Breast epithelium (tissue), 4 donors: Measurements from ENCODE around the gene DHRS1. TPM values are rescaled to one million over a fixed set of nuclear protein-coding genes. Genes with fewer than 3 reads are reported as not detected.

Experiments
- DNase-seq, 2 donors: peaks; one replicate each; pipeline ENCODE4 v3.0.0-alpha.2; 2019; ENCODE audit warnings: low spot score in 2 of 2
- H3K27ac ChIP-seq, 2 donors: fragments of 200-600 bp; sonication (generic) in 1 of 2; one replicate each; pipeline ENCODE4 v1.5.1; 2016 to 2019; ENCODE audit warnings: mild to moderate bottlenecking in 1 of 2
- H3K27me3 ChIP-seq, 2 donors: fragments of 200-600 bp; sonication (generic) in 1 of 2; one replicate each; pipeline versions ENCODE4 v1.5.1 to v1.6.0; 2017 to 2019; ENCODE audit warnings: control low read depth in 1 of 2, mild to moderate bottlenecking in 1 of 2
- H3K36me3 ChIP-seq: fragments of 200-600 bp; one replicate; pipeline ENCODE4 v1.5.1; 2019
- H3K4me1 ChIP-seq, 2 donors: fragments of 200-600 bp; sonication (generic); one replicate each; pipeline ENCODE4 v1.5.1; 2016 to 2019; ENCODE audit warnings: control low read depth in 1 of 2
- H3K4me3 ChIP-seq, 3 donors: fragments of 200-600 bp; sonication (generic); 1 replicate in 2 of 3; 2 replicates in 1 of 3; pipeline ENCODE4 v1.5.1; 2016 to 2019; ENCODE audit warnings: mild to moderate bottlenecking in 3 of 3, moderate library complexity in 2 of 3
- H3K9me3 ChIP-seq, 2 donors: fragments of 200-600 bp; sonication (generic) in 1 of 2; one replicate each; pipeline ENCODE4 v1.5.1; 2016 to 2019; ENCODE audit warnings: control low read depth in 1 of 2
- POLR2A ChIP-seq: fragments of 450-650 bp; IDR thresholded peaks from one replicate; pipeline ENCODE4 v1.6.1; 2016; ENCODE audit warnings: antibody characterized with exemption, mild to moderate bottlenecking, moderate library complexity
- POLR2AphosphoS5 ChIP-seq, 3 donors: sonication (generic); formaldehyde crosslinking; IDR thresholded peaks; one replicate each; pipeline ENCODE4 v1.6.1; 2017; ENCODE audit warnings: antibody characterized with exemption in 3 of 3
- intact Hi-C: fragments of 100-400 bp; cut with DNase I; formaldehyde crosslinking; loops from one replicate; pipeline ENCODE4 v1.15.1; 2023; ENCODE audit warnings: low total_unique reads
- total RNA-seq, 3 donors: library from RNA; depleted of rRNA; stranded (reverse); fragments of >200 nt; gene quantifications; one replicate each; pipeline ENCODE4 v1.1.0, GENCODE V29; 2016
- TF ChIP-seq, protein P1 (sequence below), 3 donors: fragments of 450-650 bp; IDR thresholded peaks; one replicate each; pipeline ENCODE4 v1.5.1; 2016 to 2017; ENCODE audit warnings: antibody characterized with exemption in 3 of 3, mild to moderate bottlenecking in 3 of 3, moderate library complexity in 3 of 3

DHRS1 gene
- total RNA-seq, 3 donors from 2014 or later: 21.9 to 45.7 (median 32.1) TPM

DNA sequence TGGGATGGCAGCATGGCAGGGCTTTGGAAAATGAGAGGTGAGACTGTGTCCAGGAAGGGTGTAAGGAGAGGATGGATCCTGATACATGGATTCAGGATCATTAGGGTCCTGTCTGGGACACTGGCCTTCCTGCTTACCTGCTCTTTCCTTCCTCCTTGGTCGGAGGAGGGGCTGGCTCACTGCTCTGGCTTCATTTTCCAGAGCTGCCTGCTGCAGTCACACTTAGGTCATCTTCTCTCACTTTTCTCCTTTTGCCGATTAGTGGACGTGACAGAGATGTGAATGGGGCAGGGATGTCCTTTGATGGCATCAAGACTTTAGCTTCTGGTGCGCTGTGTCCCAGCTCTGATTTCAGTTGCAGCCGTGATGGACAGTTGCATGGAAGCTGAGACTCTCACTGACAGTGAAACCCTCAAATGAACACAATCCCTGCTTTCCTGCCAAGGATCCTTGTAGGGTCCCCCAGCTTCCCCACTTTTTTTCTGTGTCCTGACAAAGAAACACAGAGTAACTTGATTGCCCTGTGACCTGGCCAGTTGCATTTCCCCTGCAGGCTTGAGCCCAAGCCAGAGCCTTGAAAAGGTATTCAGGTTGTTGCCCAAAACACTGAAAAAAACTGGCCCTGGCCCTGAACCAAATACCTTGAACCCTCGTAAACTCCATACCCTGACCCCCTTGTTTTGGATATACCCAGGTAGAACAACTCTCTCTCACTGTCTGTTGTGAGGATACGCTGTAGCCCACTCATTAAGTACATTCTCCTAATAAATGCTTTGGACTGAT is 9.0 kb upstream of the DHRS1 start:
- peak overlapping the region; percentile 19 to 90 for H3K27ac ChIP-seq
- H3K27me3 ChIP-seq: no peaks in the 10 kb centered on the region
- intact Hi-C loops: loop anchor here (10.0 kb wide), 1 partner anchor 64 kb away; the partner anchor contains the start of gene TINF2
- no peaks in the 10 kb centered on the region for H3K9me3 ChIP-seq
- H3K4me1 ChIP-seq: peaks cover 12 to 19% of the 10 kb centered on the region in 2 donors
- no peak overlapping the region for H3K4me3 ChIP-seq
- H3K36me3 ChIP-seq: peaks cover 13% of the 10 kb centered on the region
- TF ChIP-seq, protein P1, sequence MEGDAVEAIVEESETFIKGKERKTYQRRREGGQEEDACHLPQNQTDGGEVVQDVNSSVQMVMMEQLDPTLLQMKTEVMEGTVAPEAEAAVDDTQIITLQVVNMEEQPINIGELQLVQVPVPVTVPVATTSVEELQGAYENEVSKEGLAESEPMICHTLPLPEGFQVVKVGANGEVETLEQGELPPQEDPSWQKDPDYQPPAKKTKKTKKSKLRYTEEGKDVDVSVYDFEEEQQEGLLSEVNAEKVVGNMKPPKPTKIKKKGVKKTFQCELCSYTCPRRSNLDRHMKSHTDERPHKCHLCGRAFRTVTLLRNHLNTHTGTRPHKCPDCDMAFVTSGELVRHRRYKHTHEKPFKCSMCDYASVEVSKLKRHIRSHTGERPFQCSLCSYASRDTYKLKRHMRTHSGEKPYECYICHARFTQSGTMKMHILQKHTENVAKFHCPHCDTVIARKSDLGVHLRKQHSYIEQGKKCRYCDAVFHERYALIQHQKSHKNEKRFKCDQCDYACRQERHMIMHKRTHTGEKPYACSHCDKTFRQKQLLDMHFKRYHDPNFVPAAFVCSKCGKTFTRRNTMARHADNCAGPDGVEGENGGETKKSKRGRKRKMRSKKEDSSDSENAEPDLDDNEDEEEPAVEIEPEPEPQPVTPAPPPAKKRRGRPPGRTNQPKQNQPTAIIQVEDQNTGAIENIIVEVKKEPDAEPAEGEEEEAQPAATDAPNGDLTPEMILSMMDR (IDR thresholded peaks at IDR 0.05): peak in 1 of 3 donors; percentile 1
- TF ChIP-seq POLR2A: no peak
- no peak for DNase-seq

DNA sequence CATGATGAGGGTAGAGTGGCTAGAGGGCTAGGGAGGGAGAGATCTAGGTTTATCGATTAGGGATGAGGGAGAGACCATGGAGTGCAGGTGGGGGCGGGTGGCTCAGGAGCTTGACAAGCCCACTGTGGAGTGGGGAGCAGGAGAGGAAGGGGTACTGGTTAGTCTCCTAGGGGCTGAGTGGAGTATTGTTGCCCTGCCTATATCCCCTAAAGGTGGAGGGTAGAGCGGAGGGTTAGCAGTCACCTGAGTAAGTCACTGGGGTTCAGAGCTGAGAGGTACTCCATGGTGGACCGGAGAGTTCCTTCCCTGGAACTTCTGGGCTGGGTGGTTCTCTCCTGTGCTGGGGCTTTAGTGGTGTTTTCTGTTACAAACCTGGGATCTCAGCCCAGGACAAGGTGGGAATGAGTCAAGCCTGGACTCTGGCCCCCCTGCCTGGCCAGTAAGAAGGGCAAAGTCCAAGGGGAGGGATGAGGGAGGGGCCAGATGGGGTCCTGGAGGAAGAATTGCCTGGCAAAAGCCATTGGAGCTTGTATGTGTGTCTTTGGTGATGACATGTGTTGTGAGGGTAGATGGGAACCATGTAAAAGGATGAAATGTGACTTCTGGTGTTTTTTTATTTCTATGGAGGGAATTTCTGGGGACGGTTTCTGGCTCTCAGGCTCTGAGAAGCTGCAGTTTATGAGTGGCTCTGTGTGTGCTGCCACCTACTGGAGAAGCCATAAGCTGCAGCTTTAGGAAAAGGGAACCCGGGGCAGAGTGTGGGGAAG is 8.2 kb upstream of the DHRS1 start, which contains the start of gene CIDEB:
Gene CIDEB, minus strand, starts transcription at position 403 of the 767 bp plus-strand sequence. Its CDS starts 119 bp downstream, at position 284.
- Histone ChIP-seq H3K4me1 (peaks cover 12 to 19% of the 10 kb centered on the region in 2 donors), H3K36me3 (peaks cover 15% of the 10 kb centered on the region)

DNA sequence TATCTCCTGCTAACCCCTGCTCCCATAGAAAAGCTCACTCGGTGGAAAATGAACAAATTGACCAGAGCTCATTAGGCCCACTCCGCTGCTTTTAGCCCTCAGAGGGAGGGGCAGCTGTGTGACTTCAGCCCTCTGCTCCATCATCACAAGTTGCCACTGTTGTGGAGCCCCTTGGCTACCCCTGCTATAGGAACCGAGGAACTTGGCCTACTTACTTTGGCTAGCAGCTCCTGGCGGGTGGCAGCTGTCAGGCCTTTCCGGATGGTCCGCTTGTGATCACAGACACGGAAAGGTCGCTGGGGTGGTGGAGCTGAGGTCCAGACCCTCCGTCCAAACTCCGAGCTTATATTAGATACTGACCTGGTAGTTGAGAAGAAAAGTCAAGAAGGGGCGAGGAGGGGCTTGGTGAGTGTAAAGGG is 7.6 kb upstream of the DHRS1 start:
- H3K36me3 ChIP-seq: peaks cover 15% of the 10 kb centered on the region
- H3K4me1 ChIP-seq: peaks cover 12 to 19% of the 10 kb centered on the region in 2 donors
- no peaks in the 10 kb centered on the region for H3K9me3 ChIP-seq
- no peaks in the 10 kb centered on the region for H3K27me3 ChIP-seq
- no peak for DNase-seq
- no peak overlapping the region for H3K27ac ChIP-seq
- TF ChIP-seq, protein P1 (IDR thresholded peaks at IDR 0.05): no peak
- TF ChIP-seq POLR2A: no peak
- intact Hi-C loops: loop anchor here (10.0 kb wide), 1 partner anchor 62 kb away; the partner anchor contains the start of gene TINF2
- H3K4me3 ChIP-seq: no peak overlapping the region

More for the DNA sequence above, 8.2 kb upstream of the DHRS1 start, which contains the start of gene CIDEB:
- H3K27me3 ChIP-seq: no peaks in the 10 kb centered on the region
- no peak for DNase-seq
- peak within 1 kb of the TSS; percentile 34 to 90 for H3K27ac ChIP-seq
- TF ChIP-seq POLR2AphosphoS5 (IDR thresholded peaks at IDR 0.05) (no peak), POLR2A (no peak)
- TF ChIP-seq, protein P1 (IDR thresholded peaks at IDR 0.05): peak; percentile 65 to 81 (median 72)
- no peaks in the 10 kb centered on the region for H3K9me3 ChIP-seq
- intact Hi-C loops: loop anchor here (10.0 kb wide), 1 partner anchor 63 kb away; the partner anchor contains the start of gene TINF2
- H3K4me3 ChIP-seq: no peak within 1 kb of the TSS

DNA sequence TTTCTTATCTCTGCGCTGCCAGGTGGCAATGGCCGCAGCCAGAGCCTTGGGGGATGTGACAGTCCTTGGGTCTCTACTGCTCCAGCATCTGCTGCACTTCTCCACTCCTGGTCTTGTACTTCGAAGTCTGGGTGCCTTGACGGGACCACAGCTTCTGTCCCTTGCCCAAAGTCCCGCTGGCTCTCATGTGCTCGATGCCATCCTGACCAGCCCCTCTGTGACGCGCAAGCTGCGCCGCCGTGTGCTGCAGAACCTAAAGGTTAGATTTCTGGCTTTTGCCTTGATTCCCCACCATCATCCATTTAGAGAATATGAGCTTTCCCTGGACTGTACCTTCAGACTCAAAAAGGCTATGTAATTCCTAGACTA is 4.4 kb upstream of the DHRS1 start:
- intact Hi-C loops: loop anchor here (10.0 kb wide), 1 partner anchor 59 kb away; the partner anchor contains the start of gene TINF2
- Histone ChIP-seq H3K4me1 (peaks cover 4 to 11% of the 10 kb centered on the region in 2 donors), H3K27me3 (no peaks in the 10 kb centered on the region), H3K36me3 (peaks cover 15% of the 10 kb centered on the region), H3K9me3 (no peaks in the 10 kb centered on the region), H3K27ac (no peak overlapping the region), H3K4me3 (no peak overlapping the region)
- TF ChIP-seq, protein P1 (IDR thresholded peaks at IDR 0.05): no peak
- TF ChIP-seq POLR2AphosphoS5 (IDR thresholded peaks at IDR 0.05): no peak
- no peak for DNase-seq
